Activated CD4-positive, alpha-beta memory T cell treated with anti-CD3 and anti-CD28 coated beads for 36 hours (primary cell): ENCODE data around the gene C1QL4. TPM values are rescaled to one million over a fixed set of nuclear protein-coding genes. Genes with fewer than 3 reads are reported as not detected.

Experiments used
- CTCF ChIA-PET: fragments of 350-600 bp; sonication (Branson Sonifier 250); formaldehyde crosslinking; loops from one replicate; lab custom pipeline; 2021; ENCODE audit warnings: antibody characterized with exemption, inconsistent platforms; lab: Charles Lee
- POLR2A ChIA-PET: fragments of 350-600 bp; sonication (Branson Sonifier 250); formaldehyde crosslinking; loops from one replicate; lab custom pipeline; 2021; ENCODE audit warnings: antibody characterized with exemption; lab: Charles Lee
- DNase-seq: peaks from one replicate; pipeline ENCODE4 v3.0.0-alpha.2; 2020
- H3K27ac Mint-ChIP-seq: one replicate; pipeline ENCODE4 v1.8.0; 2021; ENCODE audit warnings: mixed read lengths
- H3K27me3 Mint-ChIP-seq: one replicate; pipeline ENCODE4 v1.8.0; 2021; ENCODE audit warnings: mixed read lengths
- H3K36me3 Mint-ChIP-seq: one replicate; pipeline ENCODE4 v1.8.0; 2021; ENCODE audit warnings: mixed read lengths
- H3K4me1 Mint-ChIP-seq: one replicate; pipeline ENCODE4 v1.8.0; 2021; ENCODE audit warnings: low read depth, mixed read lengths
- H3K4me3 Mint-ChIP-seq: one replicate; pipeline ENCODE4 v1.8.0; 2021; ENCODE audit warnings: mild to moderate bottlenecking, mixed read lengths
- H3K9me3 Mint-ChIP-seq: one replicate; pipeline ENCODE4 v1.8.0; 2021; ENCODE audit warnings: mixed read lengths
- intact Hi-C: fragments of 100-400 bp; cut with micrococcal nuclease; formaldehyde crosslinking; loops from one replicate; pipeline ENCODE4 v1.15.1; 2023
- total RNA-seq, 2 experiments: library from RNA; stranded (reverse); gene quantifications; one replicate each; pipeline ENCODE4 v1.2.3, GENCODE V29; 2021

The C1QL4 gene
- total RNA-seq, 2 experiments from 2014 or later = not detected

DNA sequence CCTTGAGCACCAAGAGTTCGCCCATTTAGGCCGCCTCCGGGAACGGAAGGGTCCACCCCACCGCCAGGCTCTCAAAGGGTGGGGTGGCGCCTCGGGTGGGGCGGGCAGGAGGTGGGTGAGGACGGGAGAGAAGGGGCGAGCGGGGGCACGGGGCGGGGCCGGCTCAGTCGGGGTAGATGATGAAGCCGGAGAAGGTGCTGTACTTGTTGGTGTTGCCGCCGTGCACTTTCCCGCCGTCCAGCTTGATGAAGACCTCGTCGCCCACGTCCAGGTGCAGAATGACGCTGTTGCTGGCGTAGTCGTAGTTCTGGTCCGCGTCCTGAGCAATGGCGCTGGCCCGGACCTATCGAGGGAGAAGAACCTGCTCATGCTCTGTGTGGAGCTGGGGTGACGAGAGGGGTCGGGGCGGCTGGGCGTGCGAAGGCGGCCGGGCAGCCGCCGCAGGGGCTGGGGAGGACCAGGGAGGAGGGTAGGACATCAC, 4.1 kb downstream of the C1QL4 start:
- peaks cover 11% of the 10 kb centered on the region for H3K36me3 Mint-ChIP-seq
- H3K4me3 Mint-ChIP-seq = no peak overlapping the region
- peaks cover 21% of the 10 kb centered on the region for H3K4me1 Mint-ChIP-seq
- no peak overlapping the region for H3K27ac Mint-ChIP-seq
- ChIA-PET CTCF (interaction anchor here (1.4 to 11.4 kb wide), 6 partner anchors 10 to 181 kb away, joined by 4 to 188 read pairs (median 30); partner anchors contain the start of genes DNAJC22, PRPH and TROAP), POLR2A (no interaction called here)
- intact Hi-C loops = no loop called here
- peaks cover 39% of the 10 kb centered on the region for H3K27me3 Mint-ChIP-seq
- DNase-seq = no peak
- H3K9me3 Mint-ChIP-seq = no peaks in the 10 kb centered on the region

GRCh38 chr12:49332441-49332861, 4.5 kb downstream of the C1QL4 start:
- H3K9me3 Mint-ChIP-seq = no peaks in the 10 kb centered on the region
- ChIA-PET POLR2A (interaction anchor here (2.0 kb wide), 1 partner anchor 10 kb away, joined by 10 read pairs; the partner anchor contains the start of gene TROAP), CTCF (interaction anchor here (0.6 to 11.4 kb wide), 15 partner anchors 10 to 297 kb away, joined by 3 to 188 read pairs (median 5); partner anchors contain the start of genes DNAJC22, PRPH, SPATS2 and TROAP)
- DNase-seq = no peak
- H3K27me3 Mint-ChIP-seq = peaks cover 36% of the 10 kb centered on the region
- H3K27ac Mint-ChIP-seq = no peak overlapping the region
- peaks cover 17% of the 10 kb centered on the region for H3K4me1 Mint-ChIP-seq
- intact Hi-C loops = no loop called here
- H3K36me3 Mint-ChIP-seq = peaks cover 14% of the 10 kb centered on the region
- no peak overlapping the region for H3K4me3 Mint-ChIP-seq

GRCh38 chr12:49331380-49332222, 5.4 kb downstream of the C1QL4 start:
- Mint-ChIP-seq H3K4me1 (peaks cover 10% of the 10 kb centered on the region), H3K27ac (no peak overlapping the region), H3K27me3 (peaks cover 32% of the 10 kb centered on the region), H3K9me3 (no peaks in the 10 kb centered on the region), H3K36me3 (peaks cover 14% of the 10 kb centered on the region), H3K4me3 (no peak overlapping the region)
- ChIA-PET CTCF (interaction anchor here (0.5 to 11.4 kb wide), 22 partner anchors 9 to 343 kb away, joined by 3 to 188 read pairs (median 5); partner anchors contain the start of genes DNAJC22, PRPH, SPATS2 and TROAP), POLR2A (interaction anchor here (1.0 to 2.0 kb wide), 3 partner anchors 9 to 64 kb away, joined by 3 to 10 read pairs (median 4); partner anchors contain the start of genes SPATS2 and TROAP)
- DNase-seq = peak; percentile 32
- intact Hi-C loops = no loop called here

DNA sequence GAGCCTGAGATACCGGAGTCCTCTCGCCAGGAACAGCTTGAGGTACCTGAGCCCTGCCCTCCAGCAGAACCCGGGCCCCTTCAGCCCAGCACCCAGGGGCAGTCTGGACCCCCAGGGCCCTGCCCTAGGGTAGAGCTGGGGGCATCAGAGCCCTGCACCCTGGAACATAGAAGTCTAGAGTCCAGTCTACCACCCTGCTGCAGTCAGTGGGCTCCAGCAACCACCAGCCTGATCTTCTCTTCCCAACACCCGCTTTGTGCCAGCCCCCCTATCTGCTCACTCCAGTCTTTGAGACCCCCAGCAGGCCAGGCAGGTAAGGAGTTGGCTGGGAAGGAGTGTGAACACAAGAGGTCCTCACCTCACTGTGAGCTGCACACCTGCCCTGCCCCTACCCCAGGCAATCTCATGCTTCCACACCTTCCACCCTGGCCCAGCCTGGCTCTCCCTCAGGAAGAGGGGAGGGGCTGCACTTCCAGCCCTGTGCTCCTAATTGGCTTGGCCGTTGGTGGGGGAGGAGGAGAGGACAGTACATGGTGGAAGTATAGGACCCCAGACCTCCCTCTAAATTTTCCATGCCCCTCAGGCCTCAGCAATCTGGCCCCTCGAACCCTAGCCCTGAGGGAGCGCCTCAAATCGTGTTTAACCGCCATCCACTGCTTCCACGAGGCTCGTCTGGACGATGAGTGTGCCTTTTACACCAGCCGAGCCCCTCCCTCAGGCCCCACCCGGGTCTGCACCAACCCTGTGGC, 6.2 kb downstream of the C1QL4 start:
- H3K9me3 Mint-ChIP-seq = no peaks in the 10 kb centered on the region
- intact Hi-C loops = no loop called here
- peaks cover 16% of the 10 kb centered on the region for H3K36me3 Mint-ChIP-seq
- no peak for DNase-seq
- H3K27ac Mint-ChIP-seq = no peak overlapping the region
- H3K4me3 Mint-ChIP-seq = no peak overlapping the region
- H3K27me3 Mint-ChIP-seq = peaks cover 30% of the 10 kb centered on the region
- CTCF ChIA-PET = interaction anchor here (0.5 to 11.4 kb wide), 21 partner anchors 9 to 343 kb away, joined by 3 to 188 read pairs (median 5); partner anchors contain the start of genes DNAJC22, PRPH, SPATS2 and TROAP
- H3K4me1 Mint-ChIP-seq = peaks cover 9% of the 10 kb centered on the region
- POLR2A ChIA-PET = interaction anchor here (1.0 to 2.0 kb wide), 3 partner anchors 8 to 64 kb away, joined by 3 to 10 read pairs (median 4); partner anchors contain the start of genes SPATS2 and TROAP

DNA sequence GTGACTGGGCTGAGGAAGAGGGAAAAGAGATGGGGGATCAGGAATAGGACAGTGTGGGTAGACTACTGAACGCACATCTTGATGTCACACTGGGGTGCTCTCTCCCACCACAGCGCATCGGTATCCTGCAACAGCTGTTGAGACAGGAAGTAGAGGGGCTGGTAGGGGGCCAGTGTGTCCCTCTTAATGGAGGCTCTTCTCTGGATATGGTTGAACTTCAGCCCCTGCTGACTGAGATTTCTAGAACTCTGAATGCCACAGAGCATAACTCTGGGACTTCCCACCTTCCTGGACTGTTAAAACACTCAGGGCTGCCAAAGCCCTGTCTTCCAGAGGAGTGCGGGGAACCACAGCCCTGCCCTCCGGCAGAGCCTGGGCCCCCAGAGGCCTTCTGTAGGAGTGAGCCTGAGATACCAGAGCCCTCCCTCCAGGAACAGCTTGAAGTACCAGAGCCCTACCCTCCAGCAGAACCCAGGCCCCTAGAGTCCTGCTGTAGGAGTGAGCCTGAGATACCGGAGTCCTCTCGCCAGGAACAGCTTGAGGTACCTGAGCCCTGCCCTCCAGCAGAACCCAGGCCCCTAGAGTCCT, 6.9 kb downstream of the C1QL4 start:
- H3K4me3 Mint-ChIP-seq = no peak overlapping the region
- POLR2A ChIA-PET = interaction anchor here (1.5 kb wide), 1 partner anchor 37 kb away, joined by 4 read pairs; the partner anchor contains the start of gene SPATS2
- H3K36me3 Mint-ChIP-seq = peaks cover 19% of the 10 kb centered on the region

GRCh38 chr12:49328816-49329215, 8.2 kb downstream of the C1QL4 start:
- H3K27me3 Mint-ChIP-seq = peaks cover 14% of the 10 kb centered on the region
- DNase-seq = no peak
- peaks cover 22% of the 10 kb centered on the region for H3K36me3 Mint-ChIP-seq
- CTCF ChIA-PET = interaction anchor here (0.9 to 11.4 kb wide), 2 partner anchors 14 to 36 kb away, joined by 3 to 188 read pairs; partner anchors contain the start of gene PRPH
- no peaks in the 10 kb centered on the region for H3K9me3 Mint-ChIP-seq
- H3K4me1 Mint-ChIP-seq = peaks cover 6% of the 10 kb centered on the region
- POLR2A ChIA-PET = no interaction called here
- no peak overlapping the region for H3K4me3 Mint-ChIP-seq
- H3K27ac Mint-ChIP-seq = no peak overlapping the region
- intact Hi-C loops = no loop called here

More for the DNA sequence above, 6.9 kb downstream of the C1QL4 start:
- intact Hi-C loops = no loop called here
- Mint-ChIP-seq H3K9me3 (no peaks in the 10 kb centered on the region), H3K27ac (no peak overlapping the region), H3K4me1 (peaks cover 4% of the 10 kb centered on the region), H3K27me3 (peaks cover 23% of the 10 kb centered on the region)
- no peak for DNase-seq
- CTCF ChIA-PET = interaction anchor here (0.8 to 11.4 kb wide), 4 partner anchors 12 to 37 kb away, joined by 3 to 188 read pairs (median 22); partner anchors contain the start of genes DNAJC22 and PRPH

- Mint-ChIP-seq H3K36me3 (peaks cover 24% of the 10 kb centered on the region), H3K27ac (no peak overlapping the region), H3K9me3 (no peaks in the 10 kb centered on the region), H3K27me3 (peaks cover 9% of the 10 kb centered on the region), H3K4me1 (peaks cover 8% of the 10 kb centered on the region), H3K4me3 (no peak overlapping the region)
- DNase-seq = no peak
- ChIA-PET CTCF (interaction anchor here (0.9 kb wide), 1 partner anchor 15 kb away, joined by 3 read pairs; no protein-coding TSS in a partner anchor), POLR2A (no interaction called here)
- intact Hi-C loops = no loop called here
Measured at GRCh38 chr12:49327887-49328286, 9.1 kb downstream of the C1QL4 start.

DNA sequence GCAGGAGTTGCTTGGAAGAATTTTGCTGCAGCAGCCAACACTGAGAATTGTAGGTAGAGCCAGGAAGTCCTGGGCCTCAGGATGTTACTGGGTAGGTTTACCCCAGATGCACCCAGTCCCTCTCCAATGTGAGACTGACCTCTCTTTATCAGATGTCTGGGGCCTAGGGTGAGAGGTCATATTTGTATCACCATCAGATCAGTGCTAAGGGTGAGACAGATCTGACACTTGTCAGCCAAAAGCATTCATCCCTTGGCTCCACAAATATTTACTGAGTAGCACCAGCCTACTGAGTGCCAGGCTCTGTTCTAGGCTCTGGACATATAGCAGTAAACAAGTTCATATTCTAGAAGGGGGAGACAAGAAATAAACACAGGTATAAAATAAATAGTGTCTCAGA, 9.6 kb downstream of the C1QL4 start:
- H3K9me3 Mint-ChIP-seq = no peaks in the 10 kb centered on the region
- POLR2A ChIA-PET = no interaction called here
- H3K27me3 Mint-ChIP-seq = peaks cover 7% of the 10 kb centered on the region
- no peak for DNase-seq
- no peak overlapping the region for H3K27ac Mint-ChIP-seq
- peaks cover 24% of the 10 kb centered on the region for H3K36me3 Mint-ChIP-seq
- no peak overlapping the region for H3K4me3 Mint-ChIP-seq
- CTCF ChIA-PET = no interaction called here
- peaks cover 9% of the 10 kb centered on the region for H3K4me1 Mint-ChIP-seq
- intact Hi-C loops = no loop called here

DNA sequence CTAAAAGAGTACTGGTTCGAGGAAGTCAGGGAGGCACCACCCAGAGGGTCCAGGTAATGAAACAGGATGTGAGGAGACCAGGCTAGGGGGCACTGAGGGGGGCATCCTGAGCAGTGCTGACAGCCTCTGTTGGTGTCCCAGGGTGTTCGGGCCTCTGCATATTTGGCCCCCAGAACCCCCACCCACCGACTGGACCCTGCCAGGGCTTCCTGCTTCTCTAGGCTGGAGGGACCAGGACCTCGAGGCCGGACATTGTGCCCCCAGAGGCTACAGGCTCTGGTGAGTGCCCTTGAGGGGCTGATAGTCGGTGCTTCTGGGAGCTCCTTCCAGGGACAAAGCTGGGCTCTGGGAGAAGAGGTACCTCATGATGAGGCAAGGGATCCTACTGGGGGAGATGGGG, 11.4 kb downstream of the C1QL4 start:
- DNase-seq = no peak
- H3K4me3 Mint-ChIP-seq = no peak overlapping the region
- H3K27me3 Mint-ChIP-seq = no peaks in the 10 kb centered on the region
- peaks cover 17% of the 10 kb centered on the region for H3K36me3 Mint-ChIP-seq
- POLR2A ChIA-PET = interaction anchor here (1.1 kb wide), 1 partner anchor 30 kb away, joined by 3 read pairs; the partner anchor contains the start of gene PRPH
- intact Hi-C loops = no loop called here
- CTCF ChIA-PET = interaction anchor here (5.8 kb wide), 1 partner anchor 17 kb away, joined by 44 read pairs; no protein-coding TSS in a partner anchor
- peaks cover 19% of the 10 kb centered on the region for H3K4me1 Mint-ChIP-seq
- H3K27ac Mint-ChIP-seq = no peak overlapping the region
- no peaks in the 10 kb centered on the region for H3K9me3 Mint-ChIP-seq

DNA sequence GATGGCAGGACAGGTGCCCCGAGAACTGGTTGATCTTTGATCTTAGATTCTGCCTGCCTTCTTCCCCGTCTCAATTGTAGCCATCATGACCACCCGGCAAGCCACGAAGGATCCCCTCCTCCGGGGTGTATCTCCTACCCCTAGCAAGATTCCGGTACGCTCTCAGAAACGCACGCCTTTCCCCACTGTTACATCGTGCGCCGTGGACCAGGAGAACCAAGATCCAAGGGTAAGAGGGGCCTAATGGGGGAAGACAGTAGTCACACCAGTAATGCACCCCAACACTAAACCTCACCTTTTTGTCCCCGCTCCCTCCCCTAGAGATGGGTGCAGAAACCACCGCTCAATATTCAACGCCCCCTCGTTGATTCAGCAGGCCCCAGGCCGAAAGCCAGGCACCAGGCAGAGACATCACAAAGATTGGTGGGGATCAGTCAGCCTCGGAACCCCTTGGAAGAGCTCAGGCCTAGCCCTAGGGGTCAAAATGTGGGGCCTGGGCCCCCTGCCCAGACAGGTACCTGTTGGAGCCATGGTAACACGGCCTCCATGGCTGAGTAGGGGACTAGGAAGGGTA, 13.4 kb downstream of the C1QL4 start:
- POLR2A ChIA-PET = interaction anchor here (0.8 to 2.7 kb wide), 7 partner anchors 8 to 192 kb away, joined by 3 to 12 read pairs (median 7); partner anchors contain the start of genes PRPH, SPATS2 and TUBA1B
- H3K9me3 Mint-ChIP-seq = no peaks in the 10 kb centered on the region
- CTCF ChIA-PET = interaction anchor here (0.9 to 5.8 kb wide), 10 partner anchors 9 to 35 kb away, joined by 3 to 44 read pairs (median 8); partner anchors contain the start of genes DNAJC22 and PRPH
- H3K27me3 Mint-ChIP-seq = no peaks in the 10 kb centered on the region
- peak overlapping the region; percentile 90 for H3K27ac Mint-ChIP-seq
- peaks cover 19% of the 10 kb centered on the region for H3K4me1 Mint-ChIP-seq
- intact Hi-C loops = loop anchor here (1.0 to 2.0 kb wide), 2 partner anchors 19 to 134 kb away; partner anchors contain the start of gene TUBA1A
- no peak for DNase-seq
- H3K4me3 Mint-ChIP-seq = peak overlapping the region; percentile 99
- peaks cover 13% of the 10 kb centered on the region for H3K36me3 Mint-ChIP-seq
